Ovary (tissue), 9 donors: ENCODE data around the gene WWOX. TPM values are rescaled to one million over a fixed set of nuclear protein-coding genes. Genes with fewer than 3 reads are reported as not detected.

ENCODE experiments used
- DNase-seq, 5 donors: peaks; one replicate each; pipeline ENCODE4 v3.0.0-alpha.2; 2019 to 2020
- H3K27ac ChIP-seq, 2 donors: fragments of 200-600 bp; one replicate each; pipeline versions ENCODE4 v1.5.1 to v1.8.0; 2019 to 2022
- H3K27me3 ChIP-seq: fragments of 200-600 bp; one replicate; pipeline ENCODE4 v1.8.0; 2022
- H3K36me3 ChIP-seq: fragments of 200-600 bp; sonication (generic); one replicate; pipeline ENCODE4 v1.5.1; 2019
- H3K4me1 ChIP-seq: one replicate; pipeline ENCODE4 v1.8.1; 2013; ENCODE audit warnings: mild to moderate bottlenecking, moderate library complexity; ENCODE audit not compliant: insufficient read depth
- H3K4me3 ChIP-seq: fragments of 200-600 bp; sonication (generic); one replicate; pipeline ENCODE4 v1.5.1; 2017
- H3K9me3 ChIP-seq, 2 donors: fragments of 200-600 bp in 1 of 2; sonication (generic) in 1 of 2; one replicate each; pipeline versions ENCODE4 v1.5.1 to v1.8.1; 2013 to 2019; ENCODE audit warnings: mild to moderate bottlenecking in 1 of 2, moderate library complexity in 1 of 2
- CTCF ChIP-seq, 3 donors: fragments of 450-650 bp in 2 of 3; fragments of 200-600 bp in 1 of 3; IDR thresholded peaks; one replicate each; pipeline versions ENCODE4 v1.5.1 to v1.8.0; 2016 to 2022; ENCODE audit warnings: antibody characterized with exemption in 3 of 3, mild to moderate bottlenecking in 1 of 3
- EP300 ChIP-seq: sonication (generic); formaldehyde crosslinking; IDR thresholded peaks from one replicate; pipeline ENCODE4 v1.6.1; 2017; ENCODE audit warnings: antibody characterized with exemption
- POLR2A ChIP-seq: fragments of 450-650 bp; IDR thresholded peaks from one replicate; pipeline ENCODE4 v1.6.1; 2017; ENCODE audit warnings: antibody characterized with exemption, mild to moderate bottlenecking, moderate library complexity
- WGBS, 3 donors: extraction: QIAGEN DNeasy Blood & Tissue Kit in 1 of 3; methylation state at CpG; one replicate each; pipeline versions ENCODE4 v1.1.5 to v1.1.7; 2013 to 2017; 5-methylcytosine and 5-hydroxymethylcytosine counted together
- intact Hi-C, 4 donors: fragments of 100-400 bp; cut with DNase I; formaldehyde crosslinking; loops; one replicate each; pipeline versions ENCODE4 v1.11.0 to v1.15.1; 2022 to 2023
- polyA plus RNA-seq, 2 donors: library from polyadenylated mRNA; stranded (reverse); fragments of 200-250 nt in 1 of 2; fragments of 350-450 nt in 1 of 2; fragmentation: Illumina TruSeq in 1 of 2; extraction: RNeasy Lipid Tissue Mini Kit (QIAGEN cat#74804) in 1 of 2; gene quantifications; one replicate each; pipeline ENCODE4 v1.2.3, GENCODE V29; 2013 to 2014
- total RNA-seq, 7 donors: library from RNA; depleted of rRNA in 2 of 7; stranded (reverse); fragments of >200 nt in 2 of 7; fragmentation: NEBNext Ultra II Directional in 3 of 7; extraction: Animal tissue kit (Norgen Biotek cat#: 25700) in 3 of 7; gene quantifications; one replicate each; pipeline versions ENCODE4 v1.1.0 to v1.2.4, GENCODE V29; 2016 to 2023
- donor health status: DM: no; HTN: no; CAD: no; lungs with moderate emphysema.
- donor health status: DM: no; HTN: no; CAD: no.
- donor health status: Bipolar disorder and iron deficiency.
- donor health status: DM: yes; HTN: yes; CAD: no.
- donor health status: DM: no; HTN: no; CAD: no.
- donor health status: DM: yes; HTN: yes; CAD: no.

The WWOX gene
- total and polyA plus RNA-seq, 9 donors: 11.0 to 40.5 (median 25.2) TPM

GRCh38 chr16:78750611-78751010, 651.2 kb downstream of the WWOX start:
- peaks cover 7% of the 10 kb centered on the region for H3K4me1 ChIP-seq
- no peak for DNase-seq
- no peak overlapping the region for H3K27ac ChIP-seq
- no peaks in the 10 kb centered on the region for H3K27me3 ChIP-seq
- TF ChIP-seq EP300: no peak
- no peak for TF ChIP-seq CTCF (IDR thresholded peaks at IDR 0.05)
- no peak for TF ChIP-seq POLR2A
- H3K9me3 ChIP-seq: no peaks in the 10 kb centered on the region
- H3K36me3 ChIP-seq: no peaks in the 10 kb centered on the region
- 96 to 97% (median 96%) methylated on average over 8 of the region's 8 CpGs for WGBS, 3 donors
- intact Hi-C loops: no loop called here
- no peak overlapping the region for H3K4me3 ChIP-seq

- no peaks in the 10 kb centered on the region for H3K36me3 ChIP-seq
- TF ChIP-seq POLR2A (no peak), CTCF (IDR thresholded peaks at IDR 0.05) (no peak), EP300 (no peak)
- 95% methylated on average over 3 of the region's 3 CpGs for WGBS, 3 donors
- no peaks in the 10 kb centered on the region for H3K9me3 ChIP-seq
- no peak overlapping the region for H3K4me3 ChIP-seq
- no peaks in the 10 kb centered on the region for H3K27me3 ChIP-seq
- no peaks in the 10 kb centered on the region for H3K4me1 ChIP-seq
- intact Hi-C loops: no loop called here
- no peak for DNase-seq
- H3K27ac ChIP-seq: no peak overlapping the region
Observed at GRCh38 chr16:78751601-78752000, 652.1 kb downstream of the WWOX start.

- DNase-seq: no peak
- Histone ChIP-seq H3K4me3 (no peak overlapping the region), H3K9me3 (no peaks in the 10 kb centered on the region), H3K27ac (no peak overlapping the region), H3K27me3 (no peaks in the 10 kb centered on the region), H3K36me3 (no peaks in the 10 kb centered on the region), H3K4me1 (no peaks in the 10 kb centered on the region)
- WGBS, 3 donors: 85 to 93% (median 87%) methylated on average over 5 of the region's 5 CpGs
- intact Hi-C loops: no loop called here
- TF ChIP-seq EP300 (no peak), POLR2A (no peak), CTCF (IDR thresholded peaks at IDR 0.05) (no peak)
Observed at GRCh38 chr16:78754713-78755112, 655.3 kb downstream of the WWOX start.

- 63 to 78% (median 71%) methylated on average over 8 of the region's 8 CpGs for whole genome bisulfite sequencing, 3 donors
Observed at GRCh38 chr16:78755751-78756661, 656.6 kb downstream of the WWOX start.

More at GRCh38 chr16:78755751-78756661, 656.6 kb downstream of the WWOX start:
- Histone ChIP-seq H3K36me3 (no peaks in the 10 kb centered on the region), H3K27ac (no peak overlapping the region), H3K4me3 (no peak overlapping the region), H3K27me3 (no peaks in the 10 kb centered on the region), H3K9me3 (no peaks in the 10 kb centered on the region), H3K4me1 (no peaks in the 10 kb centered on the region)
- TF ChIP-seq CTCF (IDR thresholded peaks at IDR 0.05) (no peak), EP300 (no peak), POLR2A (no peak)
- DNase-seq: no peak
- intact Hi-C loops: no loop called here
